ENCODE data around the gene LUC7L2.

LUC7L2 gene

GRCh38 chr7:139358541-139359365, 941 bp upstream of the LUC7L2 start:
- peak; percentile 76 for DNase-seq (ENCODE audit: low read depth)
- H3K4me3 ChIP-seq (ENCODE audit: low read depth, low read length): peak overlapping the region; percentile 90
- TF ChIP-seq CTCF (IDR thresholded peaks at IDR 0.05; ENCODE audit: insufficient read depth, low read depth, low read length, missing control alignments): no peak

GRCh38 chr7:139360210-139360947, 685 bp downstream of the LUC7L2 start:
- peak overlapping the region; percentile 88 for H3K4me3 ChIP-seq (ENCODE audit: low read depth, low read length)
- TF ChIP-seq CTCF (IDR thresholded peaks at IDR 0.05; ENCODE audit: insufficient read depth, low read depth, low read length, missing control alignments): no peak
- DNase-seq (ENCODE audit: low read depth): peak; percentile 97

GRCh38 chr7:139360948-139361307, 1.2 kb downstream of the LUC7L2 start:
- TF ChIP-seq CTCF (IDR thresholded peaks at IDR 0.05; ENCODE audit: insufficient read depth, low read depth, low read length, missing control alignments): no peak
- DNase-seq (ENCODE audit: low read depth): no peak
- H3K4me3 ChIP-seq (ENCODE audit: low read depth, low read length): peak overlapping the region; percentile 88

GRCh38 chr7:139361523-139361922, 1.8 kb downstream of the LUC7L2 start:
- peak overlapping the region; percentile 88 for H3K4me3 ChIP-seq (ENCODE audit: low read depth, low read length)
- no peak for DNase-seq (ENCODE audit: low read depth)

GRCh38 chr7:139362302-139362701, 2.6 kb downstream of the LUC7L2 start:
- no peak for TF ChIP-seq CTCF (IDR thresholded peaks at IDR 0.05; ENCODE audit: insufficient read depth, low read depth, low read length, missing control alignments)
- peak overlapping the region; percentile 88 for H3K4me3 ChIP-seq (ENCODE audit: low read depth, low read length)
- no peak for DNase-seq (ENCODE audit: low read depth)

More at GRCh38 chr7:139361523-139361922, 1.8 kb downstream of the LUC7L2 start:
- TF ChIP-seq CTCF (IDR thresholded peaks at IDR 0.05; ENCODE audit: insufficient read depth, low read depth, low read length, missing control alignments): no peak

- no peak overlapping the region for H3K4me3 ChIP-seq (ENCODE audit: low read depth, low read length)
- no peak for TF ChIP-seq CTCF (IDR thresholded peaks at IDR 0.05; ENCODE audit: insufficient read depth, low read depth, low read length, missing control alignments)
- DNase-seq (ENCODE audit: low read depth): no peak
Observed at GRCh38 chr7:139362981-139363380, 3.3 kb downstream of the LUC7L2 start.

Data from GM12865 (cell line).